Kidney epithelial cell (primary cell): ENCODE data around the gene PRPF6. TPM values are rescaled to one million over a fixed set of nuclear protein-coding genes. Genes with fewer than 3 reads are reported as not detected.

Experiments used
- DNase-seq: peaks from one replicate; pipeline ENCODE4 v3.0.0-alpha.2; 2010; ENCODE audit warnings: low read depth
- H3K27me3 ChIP-seq: 2 replicates; pipeline ENCODE4 v1.6.0; 2011; ENCODE audit warnings: low read length; ENCODE audit not compliant: control insufficient read depth, insufficient read depth
- H3K36me3 ChIP-seq: 2 replicates; pipeline ENCODE4 v1.5.1; 2011; ENCODE audit warnings: low read length; ENCODE audit not compliant: control insufficient read depth, insufficient read depth
- H3K4me3 ChIP-seq: 2 replicates; pipeline ENCODE4 v1.5.1; 2011; ENCODE audit warnings: low read depth, mild to moderate bottlenecking, control low read depth, low read length
- CTCF ChIP-seq: IDR thresholded peaks from 2 replicates; pipeline ENCODE4 v1.5.1; 2011; ENCODE audit warnings: mild to moderate bottlenecking, moderate library complexity, low read length, control low read depth, inconsistent platforms; ENCODE audit not compliant: insufficient read depth, poor library complexity, severe bottlenecking
- total RNA-seq: library from RNA; depleted of rRNA; stranded (reverse); fragments of >200 nt; gene quantifications from 2 replicates; pipeline ENCODE4 v1.2.3, GENCODE V29; 2015

PRPF6 gene
- total RNA-seq, 1 donor from 2014 or later: 78.5 TPM

- H3K4me3 ChIP-seq: no peak overlapping the region
- peaks cover 16% of the 10 kb centered on the region for H3K27me3 ChIP-seq
- DNase-seq: no peak
- no peaks in the 10 kb centered on the region for H3K36me3 ChIP-seq
- TF ChIP-seq CTCF: no peak
Measured at GRCh38 chr20:64035066-64035932, 54.4 kb downstream of the PRPF6 start.

- H3K36me3 ChIP-seq: no peaks in the 10 kb centered on the region
- H3K4me3 ChIP-seq: no peak within 1 kb of the TSS
- no peak for DNase-seq
- peaks cover 18% of the 10 kb centered on the region for H3K27me3 ChIP-seq
- TF ChIP-seq CTCF: no peak
Measured at GRCh38 chr20:64035933-64036345, 55.0 kb downstream of the PRPF6 start, which contains the start of gene C20orf204. C20orf204 (plus strand) TSS chr20:64036182; CDS start chr20:64036324, 142 bp downstream.

GRCh38 chr20:64036346-64037198, 55.6 kb downstream of the PRPF6 start:
- no peak for DNase-seq
- H3K36me3 ChIP-seq: no peaks in the 10 kb centered on the region
- H3K27me3 ChIP-seq: peaks cover 21% of the 10 kb centered on the region
- no peak for TF ChIP-seq CTCF
- H3K4me3 ChIP-seq: no peak overlapping the region

- H3K4me3 ChIP-seq: no peak overlapping the region
- DNase-seq: no peak
- peaks cover 25% of the 10 kb centered on the region for H3K27me3 ChIP-seq
- no peaks in the 10 kb centered on the region for H3K36me3 ChIP-seq
- TF ChIP-seq CTCF: no peak
Measured at GRCh38 chr20:64037199-64037497, 56.2 kb downstream of the PRPF6 start.

GRCh38 chr20:64037498-64038213, 56.7 kb downstream of the PRPF6 start:
- no peak for DNase-seq
- Histone ChIP-seq H3K27me3 (peaks cover 29% of the 10 kb centered on the region), H3K36me3 (no peaks in the 10 kb centered on the region), H3K4me3 (no peak overlapping the region)
- no peak for TF ChIP-seq CTCF
